Stimulated activated CD4-positive, alpha-beta T cell treated with anti-CD3 and anti-CD28 coated beads, TNF-alpha, amount 100 ng/mL, for 1 hour (primary cell): ENCODE data around the gene GAS2L3.

ENCODE experiments used
- DNase-seq, 3 donors: peaks; one replicate each; pipeline ENCODE4 v3.0.0-alpha.2; 2020; ENCODE audit warnings: low read depth in 3 of 3, low spot score in 1 of 3

Gene GAS2L3

DNA sequence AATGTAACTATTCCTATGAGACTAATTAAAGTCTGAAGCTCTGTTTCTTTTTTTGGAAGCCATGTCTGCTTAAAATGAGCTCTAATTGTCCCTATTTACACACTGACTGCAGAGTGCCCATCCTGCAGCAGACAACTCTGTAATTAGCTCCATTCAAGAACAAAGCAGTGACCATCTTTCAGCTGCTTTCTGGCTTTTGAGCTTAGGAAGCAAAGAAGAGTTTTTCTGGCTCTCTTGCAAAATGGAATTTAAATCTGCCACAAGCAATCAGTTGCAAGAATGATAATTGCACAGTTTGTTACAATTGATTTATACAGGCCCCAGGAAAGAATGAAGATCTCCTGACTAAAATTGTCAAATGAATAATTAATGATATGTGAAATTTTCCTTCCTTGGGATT, 83.4 kb downstream of the GAS2L3 start:
- DNase-seq, result no peak

DNA sequence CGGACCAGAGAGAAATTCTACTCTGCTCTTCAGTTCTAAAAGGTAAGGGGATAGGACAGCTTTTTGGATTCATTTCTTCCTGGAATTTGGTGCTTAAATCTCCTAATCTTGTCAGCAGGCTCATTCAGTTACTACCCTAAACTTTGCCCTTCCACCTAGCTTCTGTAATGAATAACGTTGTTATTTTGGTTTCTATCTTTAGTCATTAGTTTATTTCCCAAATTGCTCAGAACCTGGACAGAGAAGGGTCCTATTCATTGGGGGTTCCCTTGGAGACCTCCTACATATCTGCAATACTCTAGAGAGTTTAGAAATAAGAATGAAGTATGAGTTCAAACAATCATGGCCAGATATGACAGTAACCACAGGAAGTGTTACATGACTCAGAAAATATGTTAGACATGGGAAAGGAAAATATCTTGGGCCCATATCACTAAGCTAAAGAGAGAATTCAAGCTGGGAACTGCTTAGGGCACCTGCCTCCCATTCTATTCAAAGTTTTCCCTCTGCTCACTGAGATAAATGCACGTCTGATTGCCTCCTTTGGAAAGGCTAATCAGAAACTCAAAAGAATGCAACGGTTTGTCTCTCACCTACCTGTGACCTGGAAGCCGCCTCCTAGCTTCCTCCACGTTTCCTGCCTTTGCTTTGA, 87.9 kb downstream of the GAS2L3 start:
- DNase-seq, result no peak

DNA sequence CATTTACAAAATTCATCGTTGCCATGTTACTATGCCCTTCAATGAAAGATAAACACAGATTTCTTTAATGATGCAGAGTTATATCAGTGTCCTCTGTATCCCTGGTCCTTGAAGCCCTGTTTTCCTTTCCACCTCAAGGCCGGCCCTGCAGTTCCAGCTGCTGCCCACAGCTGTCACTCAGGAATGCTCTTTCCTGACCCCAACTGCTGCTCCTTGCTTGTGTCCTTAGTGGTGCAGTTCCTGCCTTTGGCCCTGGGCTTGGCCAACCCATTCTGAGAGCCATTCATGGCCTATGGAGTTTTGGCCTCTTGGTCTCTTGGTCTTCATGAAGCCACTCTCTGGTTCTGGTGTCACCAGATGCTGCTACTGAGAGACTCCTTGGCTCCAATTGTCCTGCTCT, 93.1 kb downstream of the GAS2L3 start:
- no peak for DNase-seq

DNA sequence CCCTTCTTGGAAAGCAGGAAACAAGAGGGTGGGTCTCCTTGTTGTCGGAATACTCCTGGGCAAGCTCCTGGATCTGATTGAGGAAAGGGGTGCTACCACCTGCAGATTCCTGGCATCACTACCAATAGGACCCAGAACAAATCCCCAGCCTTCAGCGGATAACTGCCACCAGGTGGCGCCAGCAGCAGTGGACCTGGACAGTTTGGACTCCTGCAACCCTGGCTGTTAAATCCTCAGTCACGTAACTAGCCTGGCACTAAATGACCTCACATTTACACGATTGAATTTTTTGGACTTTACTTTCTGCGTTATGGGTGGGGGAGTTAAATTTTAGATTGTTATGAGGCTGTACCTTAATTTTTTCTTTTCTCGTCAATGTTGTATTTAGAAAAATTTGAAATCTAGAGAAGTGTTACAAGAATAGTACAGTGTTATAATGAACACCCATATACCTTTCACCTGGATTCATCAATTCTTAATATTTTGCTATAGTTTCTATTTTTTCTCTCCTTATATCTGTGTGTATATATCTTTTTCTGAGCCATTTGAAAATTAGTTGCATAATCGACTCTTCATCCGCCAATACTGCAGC, 95.6 kb downstream of the GAS2L3 start:
- DNase-seq, result peak in 1 of 3 donors; percentile 16

DNA sequence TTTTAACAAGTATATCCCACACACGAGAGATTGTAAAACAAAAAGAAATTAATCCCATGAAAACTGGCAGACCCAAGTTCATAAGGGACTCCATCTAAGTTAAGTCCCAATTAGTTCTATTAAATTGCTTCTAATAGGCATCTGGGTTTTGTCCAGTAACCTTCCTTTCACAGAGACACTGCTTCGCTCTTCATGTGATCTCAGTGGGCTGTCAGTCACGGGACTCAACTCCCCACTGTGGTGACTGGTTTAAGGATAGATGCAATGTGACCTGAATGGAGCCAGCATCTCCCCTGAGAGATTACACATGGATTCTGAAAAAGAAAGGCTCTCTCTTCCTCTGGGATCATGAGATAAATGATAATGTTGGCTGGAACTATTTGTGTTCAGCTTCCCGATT, 96.4 kb downstream of the GAS2L3 start:
- no peak for DNase-seq

DNA sequence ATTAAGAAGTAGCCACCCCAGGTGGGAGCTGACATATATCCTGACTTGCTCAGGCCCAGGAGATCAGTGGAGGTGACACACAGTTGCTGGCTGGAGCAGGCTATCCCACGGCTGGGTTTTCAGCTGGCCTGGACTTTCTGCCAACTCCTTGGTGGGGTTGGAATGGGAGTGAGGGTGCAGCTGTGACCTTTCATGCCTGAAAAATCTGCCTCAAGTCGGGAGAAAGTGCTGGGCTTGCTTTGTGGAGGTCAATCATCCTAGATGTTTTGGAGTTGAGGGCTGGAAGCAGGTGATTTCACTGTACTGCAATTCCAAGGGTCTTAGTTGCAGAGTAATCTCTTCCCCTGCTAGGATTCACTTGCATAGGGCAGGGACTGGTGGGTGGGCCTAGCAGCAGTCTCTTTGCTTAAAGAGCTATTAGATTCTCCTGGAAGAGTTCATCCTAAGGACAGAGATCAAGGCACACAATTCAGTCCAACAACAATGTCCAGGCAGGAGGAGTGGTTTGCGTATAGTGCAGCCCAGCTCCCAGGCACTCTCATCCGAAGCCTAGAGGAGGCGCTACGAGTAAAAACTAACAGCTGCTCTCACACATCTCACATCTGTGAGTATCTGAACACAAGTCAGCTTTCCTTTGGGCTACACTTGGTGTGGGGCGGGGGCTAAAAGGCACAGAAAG, 98.1 kb downstream of the GAS2L3 start:
- DNase-seq, result no peak

DNA sequence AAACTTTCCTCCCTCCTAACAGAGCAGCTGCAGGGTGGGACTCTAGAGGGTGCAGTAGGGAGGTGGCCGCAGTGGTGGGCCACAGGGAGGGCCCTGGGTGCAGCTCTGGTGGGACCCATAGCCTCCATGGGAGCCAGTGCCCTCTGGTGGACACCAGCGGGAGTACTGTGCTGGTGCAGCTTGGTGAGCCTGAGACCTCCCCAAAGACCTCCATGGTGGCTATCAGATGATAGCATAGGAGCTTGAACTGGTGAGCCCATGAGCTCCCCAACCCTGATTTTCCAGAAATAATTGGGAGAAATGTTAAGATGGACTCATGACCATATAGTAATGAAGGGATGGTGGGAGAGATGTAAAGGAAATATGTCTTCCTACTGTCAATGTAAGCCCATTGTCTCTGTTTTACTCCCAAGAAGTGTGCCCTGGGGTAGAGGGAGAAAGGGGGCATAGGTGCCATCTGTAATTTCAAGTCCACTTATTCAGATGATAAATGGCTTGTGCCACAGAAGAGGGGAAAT, 98.7 kb downstream of the GAS2L3 start:
- peak in 1 of 3 donors; percentile 4 for DNase-seq

DNA sequence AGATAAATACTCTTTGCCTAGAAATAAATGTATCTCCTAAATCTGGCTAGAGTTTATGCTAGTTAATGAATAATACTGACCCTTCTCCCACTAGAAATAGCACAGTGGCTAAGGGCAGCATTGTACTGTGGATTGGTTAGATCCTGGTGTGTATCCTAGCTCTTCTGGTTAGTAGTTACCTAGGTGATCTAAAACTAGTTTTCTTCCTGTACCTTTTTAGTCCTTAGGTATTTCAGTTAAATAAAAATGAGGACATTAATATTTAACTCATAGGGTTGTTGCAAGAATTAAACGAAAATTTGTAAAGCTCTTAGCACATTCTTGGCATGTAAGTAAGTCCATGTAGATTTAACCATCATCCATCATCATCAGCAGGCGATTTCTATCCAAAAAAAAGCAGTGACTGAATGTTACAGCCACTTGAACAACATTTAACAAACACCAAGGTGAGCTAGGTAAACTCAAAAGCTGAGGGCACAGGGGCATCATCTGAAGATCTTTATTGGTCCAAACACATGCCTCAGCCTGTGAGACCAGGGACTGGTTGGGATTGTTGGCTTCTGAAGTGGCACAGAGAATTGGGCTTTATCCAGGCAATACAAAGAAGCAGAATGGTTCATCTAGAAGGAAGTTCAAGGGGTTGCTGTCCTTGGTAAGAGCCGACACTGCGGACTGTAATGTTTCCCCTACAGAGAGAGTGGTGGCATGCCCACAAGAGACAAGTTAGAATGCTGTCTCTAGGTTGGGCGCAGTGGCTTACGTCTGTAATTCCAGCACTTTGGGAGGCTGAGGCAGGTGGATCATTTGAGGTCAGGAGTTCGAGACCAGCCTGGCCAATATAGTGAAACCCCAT, 100.8 kb downstream of the GAS2L3 start:
- no peak for DNase-seq
